ENCODE results near the gene ZIC4. TPM values are rescaled to one million over a fixed set of nuclear protein-coding genes. Genes with fewer than 3 reads are reported as not detected.

Gene ZIC4
- total and polyA plus RNA-seq, 2 of the 4 experiments (the other 2 are of a cell fraction): not detected

GRCh38 chr3:147423537-147423797 is 17.1 kb upstream of the ZIC4 start:
- dilution Hi-C loops (cut with HindIII; ENCODE audit: low sequenced_read_pairs, unreplicated experiment) (no loop called here), in situ Hi-C loops (cut with MboI; ENCODE audit: low sequenced_read_pairs) (no loop called here), intact Hi-C loops (cut with micrococcal nuclease) (no loop called here)
- Histone ChIP-seq H3K79me1 (ENCODE audit: low read depth in 1 of 2, low read length in 2 of 2) (no peaks in the 10 kb centered on the region), H4K20me1 (ENCODE audit: insufficient read depth, low read length) (no peaks in the 10 kb centered on the region), H3K4me1 (ENCODE audit: control insufficient read depth, insufficient read depth, low read length) (no peaks in the 10 kb centered on the region), H3K4me2 (ENCODE audit: low read depth, low read length) (no peak overlapping the region), H2AK9ac (replicated peaks; ENCODE audit: low read depth, low read length, poor library complexity) (no peak overlapping the region), H3K36me3 (ENCODE audit: control insufficient read depth, insufficient read depth, low read length) (no peaks in the 10 kb centered on the region), H3K4ac (ENCODE audit: low read depth, low read length) (no peak overlapping the region), H2BK20ac (ENCODE audit: low read depth, low read length) (no peak overlapping the region), H2AK5ac (ENCODE audit: low read depth, low read length) (no peak overlapping the region), H2BK5ac (ENCODE audit: low read depth, low read length, poor library complexity, severe bottlenecking) (no peak overlapping the region), H4K5ac (ENCODE audit: low read depth, low read length) (no peak overlapping the region), H3K14ac (replicated peaks; ENCODE audit: low read depth, low read length) (no peak overlapping the region), H3K56ac (ENCODE audit: extremely low read depth, insufficient read depth, low read length) (no peak overlapping the region), H4K8ac (ENCODE audit: low read depth in 2 of 2, low read length in 2 of 2) (no peak overlapping the region), H2BK120ac (ENCODE audit: low read depth, low read length) (no peak overlapping the region), H2AFZ (replicated peaks; ENCODE audit: low read length, poor library complexity) (no peak overlapping the region), H3K9me3 (ENCODE audit: control insufficient read depth, insufficient read depth, low read length) (peaks cover 20% of the 10 kb centered on the region), H3K27me3 (ENCODE audit: control insufficient read depth, insufficient read depth, low read length) (peaks cover 67% of the 10 kb centered on the region), H3K23ac (ENCODE audit: low read depth, low read length) (no peak overlapping the region), H3K18ac (ENCODE audit: low read depth, low read length) (no peak overlapping the region), H3K27ac (ENCODE audit: insufficient read depth, low read length) (no peak overlapping the region), H3K9me1 (ENCODE audit: insufficient read depth, low read length) (no peaks in the 10 kb centered on the region), H3K4me3 (ENCODE audit: insufficient read depth, low read depth, low read length) (no peak overlapping the region), H3K9ac (ENCODE audit: low read depth, low read length) (no peak overlapping the region), H4K91ac (ENCODE audit: insufficient read depth, low read depth, low read length) (no peak overlapping the region), H2BK15ac (ENCODE audit: low read depth, low read length) (no peak overlapping the region)
- DNase-seq (no peak), ATAC-seq (ENCODE audit: low read depth) (no peak)
- no TSS peak for BruUV-seq (replicated peaks)
- no peak for TF ChIP-seq CHD1 (IDR thresholded peaks at IDR 0.05; ENCODE audit: low read depth, low read length)
- TF ChIP-seq ELK1 (IDR thresholded peaks at IDR 0.05; ENCODE audit: borderline replicate concordance, low read depth, low read length): no peak
- no peak for TF ChIP-seq SMC3 (IDR thresholded peaks at IDR 0.05; ENCODE audit: low read depth, low read length)
- TF ChIP-seq MXI1 (IDR thresholded peaks at IDR 0.05; ENCODE audit: borderline replicate concordance, low read depth, low read length): no peak
- TF ChIP-seq POLR2A (IDR thresholded peaks at IDR 0.05; ENCODE audit: low read depth, low read length): no peak
- no peak for TF ChIP-seq BHLHE40 (IDR thresholded peaks at IDR 0.05; ENCODE audit: low read depth, low read length)
- TF ChIP-seq RAD21 (IDR thresholded peaks at IDR 0.05; ENCODE audit: low read length): no peak
- TF ChIP-seq RCOR1 (IDR thresholded peaks at IDR 0.05; ENCODE audit: insufficient replicate concordance, low read length): no peak
- no peak for TF ChIP-seq CEBPB (IDR thresholded peaks at IDR 0.05; ENCODE audit: low read depth, low read length)
- TF ChIP-seq CTCF (conservative IDR thresholded peaks at IDR 0.05; ENCODE audit: low read depth, low read length): no peak
- TF ChIP-seq MAZ (IDR thresholded peaks at IDR 0.05; ENCODE audit: borderline replicate concordance, low read depth, low read length): no peak
- TF ChIP-seq RFX5 (IDR thresholded peaks at IDR 0.05; ENCODE audit: low read depth, low read length): no peak
- TF ChIP-seq MAFK (IDR thresholded peaks at IDR 0.05; ENCODE audit: low read depth, low read length): no peak
- no peak for TF ChIP-seq USF2 (IDR thresholded peaks at IDR 0.05; ENCODE audit: low read depth, low read length)
- TF ChIP-seq FOS (IDR thresholded peaks at IDR 0.05; ENCODE audit: low read depth, low read length): no peak
- no CpG with 5 or more reads among the region's 3 CpGs for WGBS, 2 experiments (ENCODE audit: extremely low coverage in 2 of 2, insufficient read length in 1 of 2)
- ChIA-PET CTCF (no interaction called here), POLR2A (ENCODE audit: unreplicated experiment) (no interaction called here)
